Cardiac muscle cell (in vitro differentiated cells and primary cell): ENCODE data around the gene SLC24A3. TPM values are rescaled to one million over a fixed set of nuclear protein-coding genes. Genes with fewer than 3 reads are reported as not detected.

Source experiments
- DNase-seq, 2 donors: peaks; one replicate each; pipeline versions ENCODE4 v3.0.0 to v3.0.0-alpha.2; 2010 to 2017; ENCODE audit warnings: low read depth in 1 of 2, low spot score in 1 of 2
- H3K27ac ChIP-seq: fragments of 200-600 bp; sonication (generic); 2 replicates; pipeline ENCODE4 v1.5.1; 2016
- H3K27me3 ChIP-seq: fragments of 200-600 bp; sonication (generic); 2 replicates; pipeline ENCODE4 v1.6.0; 2016; ENCODE audit warnings: control low read depth
- H3K36me3 ChIP-seq: fragments of 200-600 bp; sonication (generic); 2 replicates; pipeline ENCODE4 v1.5.1; 2016; ENCODE audit warnings: control low read depth
- H3K4me1 ChIP-seq: fragments of 200-600 bp; sonication (generic); 2 replicates; pipeline ENCODE4 v1.8.1; 2017; ENCODE audit warnings: low read depth, mild to moderate bottlenecking, mixed run types
- H3K4me3 ChIP-seq: fragments of 200-600 bp; sonication (generic); 2 replicates; pipeline ENCODE4 v1.5.1; 2016; ENCODE audit warnings: mild to moderate bottlenecking
- H3K9me3 ChIP-seq: fragments of 200-600 bp; sonication (generic); 2 replicates; pipeline ENCODE4 v1.5.1; 2017; ENCODE audit warnings: low read depth, mild to moderate bottlenecking, control low read depth
- CTCF ChIP-seq: IDR thresholded peaks from 2 replicates; pipeline ENCODE4 v1.5.1; 2012; ENCODE audit warnings: low read depth, mild to moderate bottlenecking, low read length
- polyA plus RNA-seq: library from polyadenylated mRNA; unstranded; fragments of >200 nt; fragmentation: Nextera tagmentation; extraction: Ambion mirVana; gene quantifications from 2 replicates; pipeline ENCODE4 v1.2.1, GENCODE V29; 2016
- total RNA-seq: library from RNA; depleted of rRNA; stranded (reverse); fragments of >200 nt; gene quantifications from 2 replicates; pipeline ENCODE4 v1.2.3, GENCODE V29; 2016

SLC24A3 gene
- total and polyA plus RNA-seq, 2 experiments from 2014 or later, result 1.6 to 1.7 TPM

- no peak for DNase-seq
- Histone ChIP-seq H3K27me3 (no peaks in the 10 kb centered on the region), H3K27ac (no peak overlapping the region), H3K4me3 (no peak overlapping the region), H3K4me1 (no peaks in the 10 kb centered on the region), H3K36me3 (no peaks in the 10 kb centered on the region), H3K9me3 (no peaks in the 10 kb centered on the region)
- no peak for TF ChIP-seq CTCF
Measured at GRCh38 chr20:19304389-19304788, 91.9 kb downstream of the SLC24A3 start.

GRCh38 chr20:19304886-19305415 is 92.5 kb downstream of the SLC24A3 start:
- Histone ChIP-seq H3K4me3 (no peak overlapping the region), H3K9me3 (no peaks in the 10 kb centered on the region), H3K27ac (no peak overlapping the region), H3K4me1 (no peaks in the 10 kb centered on the region), H3K36me3 (no peaks in the 10 kb centered on the region), H3K27me3 (no peaks in the 10 kb centered on the region)
- no peak for DNase-seq
- TF ChIP-seq CTCF, result no peak

- no peak overlapping the region for H3K27ac ChIP-seq
- H3K36me3 ChIP-seq, result no peaks in the 10 kb centered on the region
- TF ChIP-seq CTCF, result no peak
- H3K27me3 ChIP-seq, result no peaks in the 10 kb centered on the region
- no peak overlapping the region for H3K4me3 ChIP-seq
- no peaks in the 10 kb centered on the region for H3K4me1 ChIP-seq
- no peak for DNase-seq
- H3K9me3 ChIP-seq, result no peaks in the 10 kb centered on the region
Measured at GRCh38 chr20:19308146-19308545, 95.7 kb downstream of the SLC24A3 start.

- H3K4me3 ChIP-seq, result no peak overlapping the region
- TF ChIP-seq CTCF, result no peak
- H3K4me1 ChIP-seq, result no peaks in the 10 kb centered on the region
- no peak for DNase-seq
- H3K9me3 ChIP-seq, result no peaks in the 10 kb centered on the region
- no peaks in the 10 kb centered on the region for H3K36me3 ChIP-seq
- H3K27ac ChIP-seq, result no peak overlapping the region
- no peaks in the 10 kb centered on the region for H3K27me3 ChIP-seq
Measured at GRCh38 chr20:19310541-19310940, 98.1 kb downstream of the SLC24A3 start.

GRCh38 chr20:19313342-19314069 is 101.1 kb downstream of the SLC24A3 start:
- H3K4me3 ChIP-seq, result no peak overlapping the region
- no peaks in the 10 kb centered on the region for H3K36me3 ChIP-seq
- no peak for DNase-seq
- H3K4me1 ChIP-seq, result no peaks in the 10 kb centered on the region
- TF ChIP-seq CTCF, result no peak
- H3K27me3 ChIP-seq, result no peaks in the 10 kb centered on the region
- no peak overlapping the region for H3K27ac ChIP-seq
- no peaks in the 10 kb centered on the region for H3K9me3 ChIP-seq
